Bronchial epithelial cell (primary cell): Measurements from ENCODE around the gene MYO1B. TPM values are rescaled to one million over a fixed set of nuclear protein-coding genes. Genes with fewer than 3 reads are reported as not detected.

Experiments used
- DNase-seq: peaks from one replicate; pipeline ENCODE4 v3.0.0-alpha.2; 2010; ENCODE audit warnings: low read depth
- FAIRE-seq: peaks from 2 replicates; lab custom pipeline; 2011; peaks lifted over from hg19 to GRCh38; lab: Jason Lieb, UNC
- H3K27me3 ChIP-seq: 2 replicates; pipeline ENCODE4 v1.5.1; 2011; ENCODE audit warnings: low read length; ENCODE audit not compliant: control insufficient read depth, insufficient read depth
- H3K36me3 ChIP-seq: 2 replicates; pipeline ENCODE4 v1.5.1; 2011; ENCODE audit warnings: low read length; ENCODE audit not compliant: control insufficient read depth, insufficient read depth
- H3K4me3 ChIP-seq: 2 replicates; pipeline ENCODE4 v1.5.1; 2011; ENCODE audit warnings: mild to moderate bottlenecking, low read depth, low read length, control low read depth
- total RNA-seq: library from RNA; depleted of rRNA; stranded (reverse); fragments of >200 nt; gene quantifications from 2 replicates; pipeline ENCODE4 v1.2.1, GENCODE V29; 2014
- TF ChIP-seq, protein P1 (sequence below): IDR thresholded peaks from 2 replicates; pipeline ENCODE4 v1.5.1; 2011; ENCODE audit warnings: mild to moderate bottlenecking, moderate library complexity, low read length, control low read depth, inconsistent platforms; ENCODE audit not compliant: insufficient read depth, severe bottlenecking

MYO1B gene
- total RNA-seq, 1 donor from 2014 or later: 247 TPM

DNA sequence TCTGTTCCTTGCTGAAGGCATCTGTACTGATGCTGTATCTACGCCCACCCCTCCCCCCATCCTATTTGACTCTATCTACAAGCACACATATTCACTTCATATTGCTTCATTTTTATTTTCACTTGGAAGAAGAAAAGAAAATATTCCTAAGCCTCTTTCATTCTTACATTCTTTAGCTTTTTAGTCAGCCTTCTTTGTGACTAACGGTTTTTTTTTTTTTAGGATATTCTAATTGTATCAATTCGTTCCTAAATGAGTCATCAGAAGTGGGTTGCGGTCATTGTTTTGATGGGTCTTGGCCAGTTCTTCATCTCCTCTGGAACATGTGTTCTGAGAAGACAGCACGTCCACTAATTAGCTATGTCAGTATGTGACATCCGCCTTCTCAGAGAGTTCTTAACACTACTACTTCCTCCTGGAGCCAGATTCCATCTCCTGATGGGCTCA, 88.7 kb downstream of the MYO1B start:
- no peaks in the 10 kb centered on the region for H3K27me3 ChIP-seq
- TF ChIP-seq, protein P1, sequence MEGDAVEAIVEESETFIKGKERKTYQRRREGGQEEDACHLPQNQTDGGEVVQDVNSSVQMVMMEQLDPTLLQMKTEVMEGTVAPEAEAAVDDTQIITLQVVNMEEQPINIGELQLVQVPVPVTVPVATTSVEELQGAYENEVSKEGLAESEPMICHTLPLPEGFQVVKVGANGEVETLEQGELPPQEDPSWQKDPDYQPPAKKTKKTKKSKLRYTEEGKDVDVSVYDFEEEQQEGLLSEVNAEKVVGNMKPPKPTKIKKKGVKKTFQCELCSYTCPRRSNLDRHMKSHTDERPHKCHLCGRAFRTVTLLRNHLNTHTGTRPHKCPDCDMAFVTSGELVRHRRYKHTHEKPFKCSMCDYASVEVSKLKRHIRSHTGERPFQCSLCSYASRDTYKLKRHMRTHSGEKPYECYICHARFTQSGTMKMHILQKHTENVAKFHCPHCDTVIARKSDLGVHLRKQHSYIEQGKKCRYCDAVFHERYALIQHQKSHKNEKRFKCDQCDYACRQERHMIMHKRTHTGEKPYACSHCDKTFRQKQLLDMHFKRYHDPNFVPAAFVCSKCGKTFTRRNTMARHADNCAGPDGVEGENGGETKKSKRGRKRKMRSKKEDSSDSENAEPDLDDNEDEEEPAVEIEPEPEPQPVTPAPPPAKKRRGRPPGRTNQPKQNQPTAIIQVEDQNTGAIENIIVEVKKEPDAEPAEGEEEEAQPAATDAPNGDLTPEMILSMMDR: no peak
- H3K4me3 ChIP-seq: no peak overlapping the region
- FAIRE-seq: no peak
- H3K36me3 ChIP-seq: peaks cover 13% of the 10 kb centered on the region
- peak; percentile 35 for DNase-seq

DNA sequence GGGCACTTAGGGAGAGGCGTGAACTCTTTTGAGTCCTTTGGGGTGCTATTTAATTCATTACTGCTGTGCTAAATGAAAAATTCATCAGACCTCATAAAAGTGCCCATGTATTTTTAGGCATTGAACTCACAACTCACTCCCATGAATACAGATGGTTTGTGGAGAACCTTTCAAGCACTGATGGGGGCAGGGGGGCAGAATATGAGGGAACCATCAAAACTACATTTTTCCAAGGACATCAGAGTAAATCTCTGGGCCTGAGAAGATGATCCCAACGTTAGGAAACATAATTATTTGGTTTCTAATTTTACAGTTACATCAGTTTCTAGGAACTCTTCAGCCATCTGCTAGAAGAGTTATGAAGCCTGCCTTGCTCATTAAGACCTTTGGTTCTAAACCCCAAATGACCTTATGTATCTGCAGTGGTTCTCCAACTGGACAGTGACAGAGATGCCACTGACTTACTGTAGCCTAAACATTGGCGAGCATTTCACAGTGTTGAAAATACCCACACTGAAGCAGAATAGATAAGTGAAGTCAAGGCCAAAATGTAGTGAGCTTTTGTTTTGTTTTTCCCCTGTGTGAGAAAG, 90.8 kb downstream of the MYO1B start:
- FAIRE-seq: no peak
- TF ChIP-seq, protein P1: no peak
- peaks cover 6% of the 10 kb centered on the region for H3K36me3 ChIP-seq

DNA sequence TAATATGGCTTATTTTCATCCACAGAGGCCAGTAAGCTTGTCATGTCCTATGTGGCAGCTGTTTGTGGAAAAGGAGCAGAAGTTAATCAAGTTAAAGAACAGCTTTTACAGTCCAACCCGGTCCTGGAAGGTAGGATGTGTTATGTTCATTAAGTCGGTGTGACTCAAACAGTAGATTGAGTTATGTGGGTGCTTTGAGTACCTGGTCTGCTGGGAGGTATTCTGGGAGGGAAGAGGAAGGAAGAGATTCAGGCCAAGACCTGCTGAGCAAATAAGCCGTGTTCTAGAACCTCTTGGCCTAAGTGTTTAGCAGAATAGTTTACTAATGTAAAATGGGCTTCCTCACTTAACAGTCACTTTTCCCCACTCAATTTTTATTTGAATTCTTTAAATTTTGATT, 96.2 kb downstream of the MYO1B start:
- DNase-seq: peak; percentile 76
- Histone ChIP-seq H3K36me3 (peaks cover 9% of the 10 kb centered on the region), H3K27me3 (no peaks in the 10 kb centered on the region), H3K4me3 (no peak overlapping the region)
- no peak for FAIRE-seq
- TF ChIP-seq, protein P1: no peak

More for the DNA sequence above, 90.8 kb downstream of the MYO1B start:
- Histone ChIP-seq H3K27me3 (no peaks in the 10 kb centered on the region), H3K4me3 (no peak overlapping the region)
- no peak for DNase-seq

DNA sequence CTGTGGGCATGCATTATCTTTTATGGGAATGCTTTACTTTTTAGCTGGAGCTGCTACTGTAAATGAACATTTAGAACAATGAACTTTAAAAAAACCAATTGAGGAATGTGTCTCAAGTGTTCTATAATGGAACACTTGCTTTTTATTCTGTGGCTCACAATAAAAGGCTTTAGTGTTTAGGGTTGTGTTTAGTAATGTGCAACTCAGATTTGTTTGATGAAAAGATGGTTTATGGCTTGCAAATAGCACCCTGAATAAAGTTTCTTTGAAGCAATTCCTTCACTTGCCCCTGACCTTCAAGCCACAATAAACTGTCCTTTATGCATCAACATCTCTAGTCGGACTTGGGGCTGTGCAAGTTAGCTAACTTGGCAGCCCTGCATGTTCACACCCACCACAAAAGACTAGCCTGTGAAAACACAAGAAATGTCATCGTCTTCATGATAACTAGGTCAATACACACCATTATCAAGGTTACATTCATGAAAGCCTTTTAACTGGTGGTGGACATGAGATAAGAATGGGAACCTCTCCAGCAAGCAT, 98.7 kb downstream of the MYO1B start:
- Histone ChIP-seq H3K4me3 (no peak overlapping the region), H3K27me3 (no peaks in the 10 kb centered on the region), H3K36me3 (peaks cover 21% of the 10 kb centered on the region)
- FAIRE-seq: peak; percentile 52
- no peak for DNase-seq
- TF ChIP-seq, protein P1: no peak

DNA sequence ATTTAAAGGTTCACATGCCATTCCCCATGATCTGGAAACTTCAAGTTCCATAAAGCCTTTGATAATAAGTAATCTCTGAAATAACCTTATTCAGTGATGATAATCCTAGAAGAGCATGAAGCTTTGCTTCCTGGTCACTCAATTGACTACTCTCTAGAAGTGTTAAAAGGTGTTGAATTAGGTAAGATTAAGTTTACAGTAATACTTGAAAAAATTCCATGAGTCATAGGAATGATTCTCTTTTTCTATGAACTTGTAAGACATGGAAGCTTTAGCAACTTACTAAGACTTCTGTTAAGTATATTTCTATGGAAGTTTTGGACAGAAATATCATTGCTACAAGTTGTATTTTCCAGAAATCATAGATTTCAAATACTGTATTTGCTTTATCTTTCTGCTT, 100.6 kb downstream of the MYO1B start:
- DNase-seq: peak; percentile 93
- H3K27me3 ChIP-seq: no peaks in the 10 kb centered on the region
- H3K36me3 ChIP-seq: peaks cover 22% of the 10 kb centered on the region
- no peak for FAIRE-seq
- TF ChIP-seq, protein P1: no peak
- no peak overlapping the region for H3K4me3 ChIP-seq

DNA sequence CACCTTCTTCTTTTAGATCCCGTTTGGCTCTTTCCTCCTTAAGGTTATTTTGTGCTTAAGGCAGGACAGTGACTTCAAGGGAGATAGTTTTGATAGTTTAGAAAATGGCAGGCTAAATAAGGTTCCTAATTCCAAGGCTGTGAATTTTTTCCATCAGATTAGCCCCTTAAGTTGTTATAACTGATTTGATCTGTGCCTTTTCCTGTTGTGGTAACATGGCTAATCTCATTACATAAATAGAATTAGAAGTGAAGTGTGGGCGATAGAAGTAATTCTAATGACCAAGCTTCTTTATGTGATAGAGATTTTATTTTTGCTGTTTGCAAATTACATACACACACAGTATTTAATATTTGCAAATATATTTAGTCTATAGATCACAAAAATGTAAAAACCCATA, 102.0 kb downstream of the MYO1B start:
- TF ChIP-seq, protein P1: no peak
- Histone ChIP-seq H3K4me3 (no peak overlapping the region), H3K36me3 (peaks cover 20% of the 10 kb centered on the region), H3K27me3 (no peaks in the 10 kb centered on the region)
- FAIRE-seq (no peak), DNase-seq (no peak)
